Endometrial microvascular endothelial cells (primary cell): ENCODE data around the gene KLHL24. TPM values are rescaled to one million over a fixed set of nuclear protein-coding genes. Genes with fewer than 3 reads are reported as not detected.
"Not testable (repeated sequence)": the region's sequence is repeated elsewhere in the genome, so short reads cannot be mapped to it uniquely, and the experiment has no call there.

Experiments
- in situ Hi-C: cut with HindIII; loops from 2 replicates; pipeline ENCODE4 v1.10.0; 2017; ENCODE audit warnings: low sequenced_read_pairs, low pct_unique_long_range_greater_than_20kb; ENCODE audit errors: inconsistent ontology term
- total RNA-seq: library from RNA; depleted of rRNA; stranded (reverse); fragments of >200 nt; gene quantifications from one replicate; pipeline ENCODE4 v1.2.3, GENCODE V29; 2015; ENCODE audit errors: inconsistent ontology term

KLHL24 gene
- total RNA-seq, 1 donor from 2014 or later, result 25.2 TPM

DNA sequence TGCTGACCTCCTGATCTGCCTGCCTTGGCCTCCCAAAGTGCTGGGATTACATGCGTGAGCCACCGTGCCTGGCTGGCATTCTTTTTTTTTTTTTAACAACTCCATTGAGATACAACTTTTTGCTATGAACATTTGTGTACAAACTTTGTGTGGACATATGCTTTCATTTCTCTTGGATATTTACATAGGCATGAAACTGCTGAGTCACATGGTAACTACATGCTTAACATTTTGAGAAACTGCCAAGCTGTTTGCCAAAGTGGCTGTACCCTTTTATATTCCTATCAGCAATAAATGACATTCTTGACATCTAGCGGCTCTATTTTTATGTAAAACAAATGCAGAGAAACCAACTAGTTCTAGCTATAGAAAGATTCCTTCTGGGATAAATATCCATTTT, 53.5 kb downstream of the KLHL24 start:
- in situ Hi-C loops, result no loop called here

DNA sequence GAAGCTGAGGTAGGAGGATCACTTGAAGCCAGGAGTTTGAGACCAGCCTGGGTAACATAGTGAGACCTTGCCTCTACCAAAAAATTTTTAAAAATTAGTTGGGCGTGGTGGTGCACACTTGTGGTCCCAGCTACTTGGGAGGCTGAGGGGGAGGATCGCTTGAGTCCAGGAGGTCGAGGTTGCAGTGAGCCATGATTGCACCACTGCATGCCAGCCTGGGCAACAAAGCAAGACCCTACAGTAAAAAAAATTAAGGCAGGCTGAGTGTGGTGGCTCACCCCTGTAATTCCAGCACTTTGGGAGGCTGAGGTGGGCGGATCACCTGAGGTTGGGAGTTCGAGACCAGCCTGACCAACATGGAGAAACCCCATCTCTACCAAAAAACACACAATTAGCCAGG, 54.2 kb downstream of the KLHL24 start:
- in situ Hi-C loops, result not testable (repeated sequence)

DNA sequence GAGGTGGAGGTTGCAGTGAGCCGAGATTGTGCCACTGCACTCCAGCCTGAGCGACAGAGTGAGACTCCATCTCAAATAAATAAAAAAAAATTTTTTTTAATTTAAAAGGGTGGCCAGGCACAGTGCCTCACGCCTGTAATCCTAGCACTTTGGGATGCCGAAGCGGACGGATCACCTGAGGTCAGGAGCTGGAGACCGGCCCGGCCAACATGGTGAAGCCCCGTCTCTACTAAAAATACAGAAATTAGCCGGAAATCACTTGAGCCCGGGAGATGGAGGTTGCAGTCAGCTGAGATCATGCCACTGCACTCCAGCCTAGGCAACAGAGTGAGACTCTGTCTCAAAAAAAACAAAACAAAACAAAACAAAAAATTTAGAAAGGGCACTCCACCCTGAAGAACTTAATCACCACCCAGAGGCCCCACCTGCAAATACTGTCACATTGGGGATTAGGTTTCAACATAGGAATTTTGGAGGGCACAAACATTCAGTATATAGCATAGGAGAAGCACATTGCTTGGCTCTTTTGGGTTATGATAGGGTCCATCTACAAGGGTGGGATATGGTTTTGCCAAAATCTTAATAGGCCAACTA, 55.1 kb downstream of the KLHL24 start:
- in situ Hi-C loops, result no loop called here

DNA sequence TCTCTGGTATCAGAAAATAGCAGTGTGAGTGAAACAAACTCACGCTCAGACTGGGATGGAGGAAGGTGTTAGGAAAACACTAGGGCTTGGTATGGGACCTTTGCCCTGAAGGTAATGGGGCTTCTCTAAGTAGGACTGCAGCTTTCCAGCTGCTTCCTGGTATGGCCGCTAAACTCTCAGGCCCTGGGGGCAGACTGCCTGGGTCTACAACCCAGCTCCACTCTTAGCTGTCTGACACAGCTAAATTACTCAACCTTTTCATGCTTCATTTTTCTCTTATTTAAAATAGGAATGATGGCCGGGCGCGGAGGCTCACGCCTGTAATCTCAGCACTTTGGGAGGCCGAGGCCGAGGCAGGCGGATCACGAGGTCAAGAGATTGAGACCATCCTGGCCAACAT, 57.0 kb downstream of the KLHL24 start:
- in situ Hi-C loops, result no loop called here

DNA sequence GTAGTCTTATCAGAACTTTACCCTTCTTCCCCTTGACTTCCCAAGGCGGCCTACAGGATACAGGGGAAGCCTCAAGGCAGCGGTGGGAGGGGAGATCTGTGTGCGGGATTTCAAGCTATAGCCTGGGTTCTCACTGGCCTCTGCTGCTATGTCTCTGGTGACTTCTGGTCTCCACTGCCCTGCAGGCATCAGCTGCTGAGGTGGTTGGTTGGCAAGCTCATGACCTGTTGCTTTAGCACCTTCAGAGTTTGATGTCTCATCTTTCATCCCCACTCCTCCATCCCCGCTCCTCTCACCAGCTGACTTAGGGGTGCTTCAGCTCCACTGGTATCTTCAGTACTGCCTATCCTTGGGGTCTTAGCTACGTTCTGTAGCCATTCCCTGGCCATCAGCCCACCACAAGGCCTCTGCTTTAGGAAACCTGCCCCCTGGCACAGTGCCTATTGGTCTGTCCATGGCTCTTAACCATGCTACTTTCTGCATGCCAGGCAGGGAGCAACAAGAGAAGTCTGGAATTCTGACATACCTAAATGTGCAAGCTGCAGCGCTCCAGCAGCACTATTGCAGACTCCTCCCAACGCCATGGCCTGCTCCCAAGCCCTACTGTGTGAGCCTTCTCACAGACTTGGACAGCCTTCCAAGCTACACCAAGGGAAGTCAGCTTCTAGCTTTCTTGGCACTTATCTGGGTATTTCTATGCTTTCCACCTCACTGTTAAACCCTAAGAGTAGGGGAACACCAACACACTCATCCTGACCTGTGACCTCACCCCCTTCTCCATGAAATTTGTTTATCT, 60.3 kb downstream of the KLHL24 start:
- in situ Hi-C loops, result no loop called here

DNA sequence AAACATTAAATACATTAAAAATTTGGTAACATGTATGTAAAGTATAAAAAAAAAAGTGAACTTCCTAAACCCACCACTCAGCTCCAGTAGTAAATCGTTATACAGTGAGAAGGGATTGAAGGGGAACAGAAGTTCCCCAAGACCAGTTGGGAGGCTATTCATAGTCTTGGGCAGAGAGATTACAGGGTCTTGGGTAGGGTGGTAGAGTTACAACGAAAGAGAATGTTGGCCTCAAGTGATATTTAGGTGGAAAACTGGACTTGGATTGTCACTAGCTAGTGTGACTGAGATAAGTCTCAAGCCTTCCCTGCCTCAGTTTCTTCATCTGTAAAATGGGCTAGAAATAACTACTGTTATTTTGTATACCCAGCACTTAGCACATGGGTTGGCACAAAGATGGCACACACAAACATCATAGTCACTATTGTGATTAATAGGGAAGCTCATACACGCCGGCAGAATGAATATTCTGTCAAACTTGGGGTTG, 61.7 kb downstream of the KLHL24 start:
- in situ Hi-C loops, result no loop called here

DNA sequence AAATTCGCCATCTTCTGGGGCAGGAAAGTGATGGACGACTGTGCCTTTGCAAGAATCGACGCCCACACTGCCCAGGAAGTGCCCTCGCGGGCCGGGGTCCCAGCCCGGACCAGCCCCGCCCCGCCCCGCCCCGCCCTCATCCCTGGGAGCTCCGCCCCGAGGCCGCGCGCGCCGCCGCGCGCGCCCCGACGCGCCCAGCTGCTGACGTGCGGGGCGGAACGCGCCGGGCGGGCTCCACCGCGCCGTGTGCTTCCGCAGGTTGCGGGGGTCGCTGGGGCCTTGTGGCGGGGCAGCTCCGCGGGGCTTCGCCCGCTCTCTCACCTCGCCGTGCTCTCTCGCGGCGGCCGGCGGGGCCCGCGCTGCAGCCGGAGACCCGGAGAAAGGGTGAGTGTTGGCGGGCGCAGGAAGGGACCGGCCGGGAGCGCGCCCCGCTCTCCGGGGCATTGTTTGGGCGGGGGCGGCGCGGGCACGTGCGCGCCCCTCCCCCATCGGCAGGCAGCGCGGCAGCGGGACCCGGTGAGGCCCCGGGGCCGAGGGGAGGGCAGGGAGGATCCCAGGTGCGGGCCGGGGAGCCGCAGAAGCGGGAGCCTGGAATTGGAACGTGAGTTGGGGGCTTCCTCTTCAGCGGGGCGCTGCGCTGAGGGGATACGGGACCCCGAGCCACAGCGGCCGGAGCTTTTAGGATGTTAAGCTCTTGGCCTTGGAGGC, 62.3 kb downstream of the KLHL24 start, which contains the start of gene YEATS2:
Gene YEATS2, plus strand, starts transcription at position 188 of the 708 bp plus-strand sequence. CDS start 17,366 bp downstream, outside the sequence.
- in situ Hi-C loops, result no loop called here

DNA sequence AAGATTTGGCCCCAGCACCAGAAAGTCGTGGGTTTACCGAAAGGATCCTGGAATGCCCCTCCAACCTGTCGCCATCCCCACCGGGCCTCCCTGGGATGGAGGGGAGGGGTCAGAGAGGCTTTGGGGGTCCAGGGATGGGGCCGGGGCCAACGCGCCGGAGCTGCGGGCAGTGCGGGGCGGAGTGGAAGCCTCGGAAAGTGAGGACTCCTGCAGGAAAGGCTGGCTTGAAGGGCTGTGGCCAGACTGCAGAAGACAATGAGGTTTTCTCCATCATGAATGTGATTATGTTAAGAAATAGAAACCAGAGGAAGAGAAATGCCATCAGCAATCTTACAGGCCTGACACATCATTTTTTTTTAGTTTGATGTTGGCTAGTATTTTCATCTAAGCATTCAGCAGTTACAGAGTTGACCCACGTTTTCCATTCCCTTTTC, 62.9 kb downstream of the KLHL24 start:
- in situ Hi-C loops, result no loop called here

DNA sequence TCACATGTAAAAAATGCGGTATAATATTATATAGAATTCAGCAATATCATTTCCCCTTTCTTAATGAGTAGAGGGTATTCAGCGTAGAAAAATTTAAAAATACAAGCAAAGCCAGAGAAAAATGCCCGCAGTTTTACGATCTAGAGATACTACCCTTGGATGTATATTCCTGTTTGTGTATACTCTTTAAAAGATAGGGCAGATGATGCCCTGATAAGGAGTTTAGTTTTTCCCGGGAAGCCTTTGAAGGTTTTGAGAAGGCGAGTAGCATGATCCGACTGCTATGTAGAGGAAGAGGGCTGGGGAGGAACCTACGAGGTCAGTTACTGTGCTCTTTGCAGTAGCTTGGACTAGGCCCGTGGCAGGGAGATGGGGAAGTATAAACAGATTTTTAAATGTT, 63.3 kb downstream of the KLHL24 start:
- in situ Hi-C loops, result no loop called here

DNA sequence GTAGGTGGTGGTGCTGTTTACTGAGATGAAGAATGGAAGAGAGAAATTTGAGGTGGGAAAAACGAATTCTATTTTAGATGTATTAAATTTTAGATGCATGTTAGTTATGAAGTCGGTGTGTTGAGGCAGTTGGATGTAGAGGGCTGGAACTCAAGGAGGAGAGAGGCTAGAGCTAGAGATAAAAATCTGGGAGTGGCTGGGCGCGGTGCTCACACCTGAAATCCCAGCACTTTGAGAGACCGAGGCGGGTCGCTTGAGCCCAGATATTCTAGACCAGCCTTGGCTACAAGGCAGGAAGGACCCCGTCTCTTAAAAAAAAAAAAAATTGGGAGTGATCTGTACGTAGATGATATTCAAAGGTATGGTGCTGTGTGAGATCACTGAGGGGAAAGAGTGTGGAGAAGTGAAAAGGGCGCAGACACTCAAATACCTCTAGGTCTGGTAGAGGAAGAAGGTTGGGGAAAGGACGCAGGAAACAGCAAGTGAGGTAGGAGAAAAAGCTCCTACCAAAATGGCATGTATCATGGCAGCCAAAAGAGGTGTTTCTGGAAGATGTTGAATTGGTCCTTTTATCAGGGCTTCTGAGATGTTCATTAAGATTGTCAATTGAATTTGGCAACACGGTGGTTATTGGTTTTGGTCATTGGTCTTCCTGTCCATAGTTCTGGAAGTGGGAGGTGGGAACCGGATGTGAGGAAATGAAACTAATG, 64.0 kb downstream of the KLHL24 start:
- in situ Hi-C loops, result no loop called here

DNA sequence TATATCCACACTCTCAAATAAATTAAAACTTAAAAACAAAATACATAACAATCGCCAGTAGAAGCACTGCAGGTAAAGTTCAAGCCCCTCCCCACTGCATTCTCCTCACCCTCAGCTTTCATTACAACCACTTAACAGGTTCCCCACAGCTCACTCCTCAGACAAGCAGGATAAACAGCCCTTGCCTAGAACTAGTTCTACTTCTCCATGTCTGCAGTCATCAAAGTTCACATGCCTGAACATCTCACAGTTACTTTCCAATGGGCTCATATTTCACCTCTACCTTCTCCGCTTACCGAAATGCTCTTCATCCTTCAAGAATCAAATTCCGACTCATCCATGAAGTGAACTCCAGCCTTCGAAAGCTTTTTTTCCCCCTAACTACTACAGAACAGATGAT, 66.3 kb downstream of the KLHL24 start:
- in situ Hi-C loops, result no loop called here

DNA sequence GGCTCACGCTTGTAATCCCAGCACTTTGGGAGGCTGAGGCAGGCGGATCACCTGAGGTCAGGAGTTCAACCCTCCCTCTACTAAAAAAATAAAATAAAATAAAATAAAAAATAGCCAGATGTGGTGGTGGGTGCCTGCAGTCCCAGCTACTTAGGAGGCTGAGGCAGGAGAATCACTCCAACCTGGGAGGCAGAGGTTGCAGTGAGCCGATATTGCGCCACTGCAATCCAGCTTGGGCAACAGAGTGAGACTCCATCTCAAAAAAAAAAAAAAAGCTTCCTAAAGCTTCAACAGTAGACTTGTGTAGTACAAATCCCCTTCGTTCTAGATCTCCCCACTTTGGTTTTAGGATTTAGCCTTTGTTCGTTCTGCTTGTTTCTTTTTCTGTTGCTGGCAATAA, 68.5 kb downstream of the KLHL24 start:
- in situ Hi-C loops, result not testable (repeated sequence)

DNA sequence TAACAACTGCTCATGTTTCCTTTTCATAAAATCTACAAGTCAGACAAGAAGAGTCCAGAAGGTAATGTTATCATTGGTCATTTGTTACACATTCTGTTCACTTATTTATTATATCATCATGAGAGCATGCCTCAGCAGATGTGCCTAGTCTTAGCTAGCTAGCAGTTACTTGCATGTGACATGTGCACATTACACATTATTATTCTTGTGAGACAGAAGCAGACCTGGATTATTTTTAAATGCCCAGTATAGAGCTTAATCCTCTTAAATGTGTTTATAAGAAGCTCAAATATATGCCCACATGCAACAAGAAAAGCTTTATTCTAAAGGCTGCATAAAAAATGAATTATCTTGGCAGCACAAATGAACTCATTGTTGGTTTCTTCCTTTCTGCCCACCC, 74.8 kb downstream of the KLHL24 start:
- in situ Hi-C loops, result no loop called here

DNA sequence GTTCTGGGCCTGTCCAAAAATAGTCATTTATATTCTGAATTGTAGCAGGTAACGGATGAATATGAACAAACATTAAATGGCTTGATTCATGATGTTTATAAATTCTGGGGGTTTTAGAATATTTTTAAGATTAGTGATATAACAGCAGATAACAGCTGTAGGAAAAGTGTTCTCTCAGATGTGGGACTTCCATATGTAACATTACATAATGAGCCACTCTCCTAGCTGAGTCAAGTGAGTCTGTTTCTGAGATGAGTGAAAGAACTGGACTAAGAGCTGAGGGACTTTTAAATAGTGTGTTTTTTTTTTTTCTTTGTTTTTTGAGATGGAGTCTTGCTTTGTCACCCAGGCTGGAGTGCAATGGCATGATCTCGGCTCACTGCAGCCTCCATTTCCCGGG, 76.1 kb downstream of the KLHL24 start:
- in situ Hi-C loops, result no loop called here

DNA sequence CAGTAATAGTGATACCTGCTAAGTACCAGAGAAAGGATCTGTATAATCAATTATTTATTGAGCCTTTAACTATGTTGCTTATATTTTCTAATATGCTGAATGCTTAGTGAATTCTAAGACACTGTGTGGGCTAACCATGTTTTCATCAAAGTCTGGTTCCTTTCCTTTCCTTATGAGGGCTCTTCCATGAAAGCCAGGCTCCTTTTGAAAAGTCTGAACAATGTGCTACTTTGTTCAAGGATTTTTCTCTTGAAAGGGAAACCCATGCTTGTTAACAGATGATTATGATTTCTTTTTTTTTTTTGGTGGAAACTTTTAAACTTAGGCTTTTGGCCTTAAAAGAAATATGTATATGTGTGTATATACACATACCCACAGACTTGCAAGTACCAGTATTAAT, 79.2 kb downstream of the KLHL24 start:
- in situ Hi-C loops, result no loop called here

DNA sequence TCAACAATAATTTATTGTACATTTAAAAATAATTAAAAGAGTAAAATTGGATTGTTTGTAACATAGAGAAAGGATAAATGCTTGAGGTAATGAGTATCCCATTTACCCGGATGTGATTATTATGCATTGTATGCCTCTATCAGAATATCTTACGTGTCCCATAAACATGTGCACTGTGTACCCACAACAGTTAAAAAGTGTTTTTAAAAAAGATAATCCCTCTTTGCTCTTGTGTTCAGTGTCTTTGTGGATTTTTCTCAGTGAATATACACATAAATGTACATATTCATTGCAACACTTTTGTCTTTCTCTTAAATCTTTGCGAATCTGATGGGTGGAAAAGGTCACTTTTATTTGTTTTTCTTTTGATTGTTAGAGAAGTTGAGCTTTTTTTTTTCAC, 82.6 kb downstream of the KLHL24 start:
- in situ Hi-C loops, result no loop called here

DNA sequence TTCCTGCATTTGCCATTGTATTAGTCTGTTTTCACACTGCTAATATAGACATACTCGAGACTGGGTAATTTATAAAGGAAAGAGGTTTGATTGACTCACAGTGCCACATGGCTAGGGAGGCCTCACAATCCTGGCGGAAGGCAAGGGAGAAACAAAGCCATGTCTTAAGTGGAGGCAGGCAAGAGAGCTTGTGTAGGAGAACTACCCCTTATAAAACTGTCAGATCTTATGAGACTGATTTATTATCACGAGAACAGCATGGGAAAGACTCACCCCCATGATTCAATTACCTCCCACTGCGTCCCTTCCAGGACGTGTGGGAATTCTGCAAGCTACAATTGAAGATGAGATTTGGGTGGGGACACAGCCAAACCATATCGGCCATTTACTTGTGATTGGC, 90.0 kb downstream of the KLHL24 start:
- in situ Hi-C loops, result no loop called here

DNA sequence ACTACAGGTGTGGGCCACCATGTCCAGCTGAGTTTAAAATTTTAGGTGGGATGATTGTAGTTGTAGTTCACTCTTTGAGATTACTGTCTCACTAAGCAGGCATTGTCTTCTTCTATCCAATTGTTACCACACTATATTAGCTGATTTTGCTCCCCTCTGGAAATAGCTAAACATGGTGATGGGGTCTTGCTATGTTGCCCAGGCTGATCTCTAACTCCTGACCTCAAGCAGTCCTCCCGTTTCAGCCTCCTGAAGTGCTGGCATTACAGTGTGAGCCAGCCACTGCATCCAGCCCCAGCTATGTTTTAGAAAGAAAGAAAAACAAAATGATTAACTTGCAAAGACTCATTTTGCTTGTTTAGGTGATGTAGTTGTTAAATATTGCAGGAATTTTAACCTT, 92.8 kb downstream of the KLHL24 start:
- in situ Hi-C loops, result no loop called here

DNA sequence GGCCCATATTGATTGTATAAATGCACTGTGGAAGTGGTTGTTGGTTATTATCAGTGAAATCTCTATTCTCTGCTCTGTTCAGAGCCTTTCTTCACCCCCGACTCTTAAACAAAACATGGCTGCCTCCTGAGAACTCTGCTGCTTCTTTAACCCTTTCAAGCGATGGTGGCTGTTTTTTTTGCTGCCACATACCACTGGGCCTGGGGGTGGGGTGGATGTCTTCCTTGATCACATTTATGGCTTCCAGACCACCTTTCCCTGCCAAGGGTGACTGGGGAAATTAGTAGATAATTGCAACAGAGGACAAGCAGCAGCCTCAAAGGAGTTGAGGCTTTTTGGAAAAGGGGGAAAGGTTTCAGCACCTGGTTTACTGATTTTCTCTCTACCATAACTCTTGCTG, 94.9 kb downstream of the KLHL24 start:
- in situ Hi-C loops, result no loop called here
